CD14-positive monocyte (primary cell): Measurements from ENCODE around the gene DENR. TPM values are rescaled to one million over a fixed set of nuclear protein-coding genes. Genes with fewer than 3 reads are reported as not detected.

Source experiments
- DNase-seq, 3 donors: peaks; one replicate each; pipeline ENCODE4 v3.0.0-alpha.2; 2011 to 2022
- H2AFZ ChIP-seq: 2 replicates; pipeline ENCODE4 v1.6.0; 2012; ENCODE audit warnings: mild to moderate bottlenecking, low read depth, low read length, inconsistent platforms; ENCODE audit not compliant: insufficient read depth, poor library complexity, severe bottlenecking
- H3K27ac ChIP-seq, 2 donors: 1 replicate in 1 of 2; 2 replicates in 1 of 2; pipeline ENCODE4 v1.5.1; 2012 to 2013; ENCODE audit warnings: low read length in 2 of 2, control low read depth in 1 of 2, inconsistent platforms in 1 of 2, low read depth in 1 of 2, mild to moderate bottlenecking in 1 of 2
- H3K27me3 ChIP-seq, 2 donors: one replicate each; pipeline versions ENCODE4 v1.6.0 to v1.6.1; 2011 to 2013; ENCODE audit warnings: low read length in 2 of 2; ENCODE audit not compliant: control insufficient read depth in 2 of 2, insufficient read depth in 2 of 2
- H3K36me3 ChIP-seq, 2 donors: replicated peaks in 1 of 2; 1 replicate in 1 of 2; 2 replicates in 1 of 2; pipeline versions ENCODE4 v1.5.1 to v1.6.1; 2012 to 2013; ENCODE audit warnings: low read length in 2 of 2, control low read depth in 1 of 2, inconsistent platforms in 1 of 2, mild to moderate bottlenecking in 1 of 2; ENCODE audit not compliant: insufficient read depth in 2 of 2, control insufficient read depth in 1 of 2
- H3K4me1 ChIP-seq, 2 donors: 1 replicate in 1 of 2; 2 replicates in 1 of 2; pipeline versions ENCODE4 v1.5.1 to v1.6.1; 2012 to 2013; ENCODE audit warnings: low read length in 2 of 2, control low read depth in 1 of 2, inconsistent platforms in 1 of 2, mild to moderate bottlenecking in 1 of 2, moderate library complexity in 1 of 2; ENCODE audit not compliant: insufficient read depth in 2 of 2, control insufficient read depth in 1 of 2
- H3K4me2 ChIP-seq: replicated peaks from 2 replicates; pipeline ENCODE3; 2012; ENCODE audit warnings: low read length, moderate library complexity, mild to moderate bottlenecking; ENCODE audit not compliant: poor library complexity, severe bottlenecking; ENCODE audit errors: extremely low read depth
- H3K4me3 ChIP-seq, 3 experiments: fragments of 200-600 bp in 1 of 3; sonication (generic) in 1 of 3; replicated peaks in 1 of 3; 1 replicate in 2 of 3; 2 replicates in 1 of 3; pipeline ENCODE4 v1.5.1; 2011 to 2013; ENCODE audit warnings: low read length in 3 of 3, mild to moderate bottlenecking in 3 of 3, control low read depth in 2 of 3, low read depth in 2 of 3, inconsistent platforms in 1 of 3, moderate library complexity in 1 of 3
- H3K79me2 ChIP-seq: 2 replicates; pipeline ENCODE4 v1.6.0; 2012; ENCODE audit warnings: mild to moderate bottlenecking, control low read depth, inconsistent platforms, low read length, moderate library complexity; ENCODE audit not compliant: insufficient read depth
- H3K9ac ChIP-seq: 2 replicates; pipeline ENCODE4 v1.6.0; 2017; ENCODE audit warnings: low read length, mild to moderate bottlenecking; ENCODE audit not compliant: insufficient read depth, poor library complexity, severe bottlenecking
- H3K9me3 ChIP-seq, 2 donors: replicated peaks in 1 of 2; 1 replicate in 1 of 2; 2 replicates in 1 of 2; pipeline versions ENCODE4 v1.5.1 to v1.6.1; 2012 to 2013; ENCODE audit warnings: low read length in 2 of 2, control low read depth in 1 of 2; ENCODE audit not compliant: control insufficient read depth in 1 of 2, insufficient read depth in 1 of 2
- H4K20me1 ChIP-seq: 2 replicates; pipeline ENCODE4 v1.6.0; 2012; ENCODE audit warnings: mild to moderate bottlenecking, low read length, control low read depth, moderate library complexity; ENCODE audit not compliant: insufficient read depth
- H3K27ac Mint-ChIP-seq, 7 donors: one replicate each; pipeline ENCODE4 v1.8.0; 2020; ENCODE audit warnings: mild to moderate bottlenecking in 7 of 7, mixed read lengths in 7 of 7, moderate library complexity in 6 of 7, inconsistent platforms in 2 of 7
- H3K27me3 Mint-ChIP-seq, 3 donors: one replicate each; pipeline ENCODE4 v1.8.0; 2021 to 2022; ENCODE audit warnings: low read depth in 3 of 3, mild to moderate bottlenecking in 3 of 3, mixed read lengths in 3 of 3, moderate library complexity in 3 of 3, inconsistent platforms in 1 of 3
- H3K36me3 Mint-ChIP-seq, 2 donors: one replicate each; pipeline ENCODE4 v1.8.0; 2020; ENCODE audit warnings: mixed read lengths in 2 of 2, inconsistent platforms in 1 of 2, mild to moderate bottlenecking in 1 of 2
- H3K4me1 Mint-ChIP-seq: one replicate; pipeline ENCODE4 v1.8.0; 2020; ENCODE audit warnings: mild to moderate bottlenecking, mixed read lengths
- H3K4me3 Mint-ChIP-seq, 2 donors: one replicate each; pipeline ENCODE4 v1.8.0; 2020; ENCODE audit warnings: mild to moderate bottlenecking in 2 of 2, mixed read lengths in 2 of 2, moderate library complexity in 1 of 2
- H3K9me3 Mint-ChIP-seq, 7 donors: one replicate each; pipeline ENCODE4 v1.8.0; 2020 to 2022; ENCODE audit warnings: mixed read lengths in 7 of 7, mild to moderate bottlenecking in 6 of 7, moderate library complexity in 6 of 7, inconsistent platforms in 2 of 7
- CTCF ChIP-seq: fragments of 200-600 bp; IDR thresholded peaks from one replicate; pipeline ENCODE4 v1.8.0; 2022; ENCODE audit warnings: antibody characterized with exemption, mild to moderate bottlenecking
- WGBS: methylation state at CpG from one replicate; pipeline ENCODE4 v1.1.5; 2013; ENCODE audit warnings: missing lambda C conversion rate; ENCODE audit not compliant: insufficient coverage; 5-methylcytosine and 5-hydroxymethylcytosine counted together
- intact Hi-C, 2 donors: fragments of 100-400 bp; cut with micrococcal nuclease; formaldehyde crosslinking; loops; one replicate each; pipeline versions ENCODE4 v1.15.0 to v1.15.1; 2023
- polyA plus RNA-seq, 3 donors: library from polyadenylated mRNA; depleted of rRNA in 1 of 3; unstranded in 2 of 3; stranded (reverse) in 1 of 3; fragments of 300-500 nt in 2 of 3; fragments of >200 nt in 1 of 3; fragmentation: Illumina TruSeq in 2 of 3; gene quantifications; 1 replicate in 2 of 3; 2 replicates in 1 of 3; pipeline ENCODE4 v1.2.3, GENCODE V29; 2012 to 2021
- small RNA-seq: library from RNA; depleted of rRNA; stranded (forward); fragments of <200 nt; gene quantifications from one replicate; pipeline ENCODE3, GENCODE V24; 2012; ENCODE audit warnings: low read depth; ENCODE audit not compliant: insufficient read length

Gene DENR
- polyA plus RNA-seq, 3 donors: 11.2 to 34.1 (median 32.5) TPM

GRCh38 chr12:122820138-122820537 is 67.5 kb downstream of the DENR start:
- Histone ChIP-seq H3K27me3 (no peaks in the 10 kb centered on the region), H3K79me2 (no peaks in the 10 kb centered on the region), H3K4me1 (no peaks in the 10 kb centered on the region), H3K4me3 (no peak overlapping the region), H3K27ac (no peak overlapping the region), H3K36me3 (no peaks in the 10 kb centered on the region), H2AFZ (no peak overlapping the region), H3K9ac (no peak overlapping the region), H4K20me1 (no peaks in the 10 kb centered on the region), H3K9me3 (no peaks in the 10 kb centered on the region), H3K4me2 (no peak overlapping the region)
- Mint-ChIP-seq H3K36me3 (no peaks in the 10 kb centered on the region), H3K27ac (no peak overlapping the region), H3K4me3 (no peak overlapping the region), H3K4me1 (no peaks in the 10 kb centered on the region), H3K9me3 (peaks cover 0 to 3% (median 0%) of the 10 kb centered on the region in 7 donors), H3K27me3 (peaks cover 0 to 8% (median 3%) of the 10 kb centered on the region in 3 donors)
- no peak for TF ChIP-seq CTCF
- 66% methylated on average over 6 of the region's 8 CpGs for WGBS
- intact Hi-C loops: no loop called here
- DNase-seq: no peak

Small RNA genes lying within 50 kb of the gene (small RNA-seq; reads per million reads assigned to genes)
- not detected for gene AC026333.2
- not detected for gene RF00019

Other genes starting within 250 kb of the DENR start
- gene RSRC2, start 225.9 kb upstream of the DENR start, polyA plus RNA-seq: 10 to 100 TPM in 2 of 3 donors, 1 to 10 TPM in 1; 7.6 to 63.5 (median 15.8) TPM
- 10 to 100 TPM in 1 of 3 donors, under 1 TPM in 2; 0.65 to 10.3 (median 0.81) TPM for gene KNTC1, start 225.6 kb upstream of the DENR start, polyA plus RNA-seq
- 10 to 100 TPM in 2 of 3 donors, 1 to 10 TPM in 1; 8.1 to 31.2 (median 13.0) TPM for gene HCAR2, start 49.5 kb upstream of the DENR start, polyA plus RNA-seq
- 10 to 100 TPM; 14.4 to 65.3 (median 23.7) TPM for gene HCAR3, start 36.0 kb upstream of the DENR start, polyA plus RNA-seq
- not detected for gene HCAR1, start 22.0 kb upstream of the DENR start, polyA plus RNA-seq
- gene CCDC62, start 21.7 kb downstream of the DENR start, polyA plus RNA-seq: under 1 TPM; 0.09 to 0.13 (median 0.11) TPM
- gene HIP1R, start 82.6 kb downstream of the DENR start, polyA plus RNA-seq: under 1 TPM in 2 of 3 donors, not detected in 1; 0.09 to 0.60 TPM
- 10 to 100 TPM; 12.3 to 34.3 (median 16.4) TPM for gene VPS37B, start 143.3 kb downstream of the DENR start, polyA plus RNA-seq
- gene ABCB9, start 213.6 kb downstream of the DENR start, polyA plus RNA-seq: 1 to 10 TPM in 1 of 3 donors, under 1 TPM in 2; 0.14 to 1.2 (median 0.22) TPM
- 10 to 100 TPM; 13.0 to 30.3 (median 13.6) TPM for gene OGFOD2, start 222.4 kb downstream of the DENR start, polyA plus RNA-seq
- gene ARL6IP4, start 227.9 kb downstream of the DENR start, polyA plus RNA-seq: 100 to 1,000 TPM; 152 to 268 (median 167) TPM